Measurements from ENCODE around the gene KISS1R.
A peak's percentile ranks its signal among the peaks of the same experiment; 100 is the strongest.

Gene KISS1R

DNA sequence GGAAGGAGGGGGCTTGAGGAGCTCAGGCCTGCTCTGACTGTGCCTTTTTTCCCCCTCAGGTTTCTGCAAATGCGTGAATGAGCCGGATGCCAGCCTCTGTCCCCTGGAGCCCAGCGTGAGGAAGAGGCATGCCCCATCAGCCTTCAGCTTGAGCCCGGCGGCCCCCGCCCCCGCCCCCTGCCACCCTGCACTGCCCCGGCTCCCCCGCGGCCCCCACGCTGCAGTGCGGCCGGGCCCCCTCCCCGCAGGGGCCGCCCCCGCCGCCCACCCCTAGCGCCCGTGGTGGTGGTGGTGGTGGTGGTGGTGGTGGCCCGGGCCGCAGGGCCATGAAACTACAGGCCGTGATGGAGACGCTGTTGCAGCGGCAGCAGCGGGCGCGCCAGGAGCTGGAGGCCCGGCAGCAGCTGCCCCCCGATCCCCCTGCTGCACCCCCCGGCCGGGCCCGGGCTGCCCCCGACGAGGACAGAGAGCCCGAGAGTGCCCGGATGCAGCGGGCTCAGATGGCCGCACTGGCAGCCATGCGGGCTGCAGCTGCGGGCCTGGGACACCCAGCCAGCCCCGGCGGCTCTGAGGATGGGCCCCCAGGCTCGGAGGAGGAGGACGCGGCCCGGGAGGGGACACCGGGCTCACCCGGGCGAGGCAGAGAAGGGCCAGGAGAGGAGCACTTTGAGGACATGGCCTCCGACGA is 12.2 kb downstream of the KISS1R start:
- H3K4ac ChIP-seq (ENCODE audit: low read length) = no peak overlapping the region
- H2AK5ac ChIP-seq (ENCODE audit: low read depth, low read length) = no peak overlapping the region
- H2BK12ac ChIP-seq (ENCODE audit: low read length) = no peak overlapping the region
- H2BK15ac ChIP-seq (ENCODE audit: low read length) = no peak overlapping the region
- no peak overlapping the region for H4K91ac ChIP-seq (ENCODE audit: low read depth, low read length, poor library complexity)
- H3K27me3 ChIP-seq (ENCODE audit: control insufficient read depth in 3 of 3, insufficient read depth in 3 of 3, low read depth in 1 of 3, low read length in 3 of 3) = peaks cover 0 to 2% (median 0%) of the 10 kb centered on the region in 3 experiments
- H2BK5ac ChIP-seq (ENCODE audit: low read length) = no peak overlapping the region
- H4K8ac ChIP-seq (ENCODE audit: low read depth, low read length) = no peak overlapping the region
- no peak overlapping the region for H2AFZ ChIP-seq (ENCODE audit: low read length)
- no peak for DNase-seq (ENCODE audit: low spot score)
- H3K4me3 ChIP-seq (ENCODE audit: low read length in 2 of 2) = no peak overlapping the region
- H3K27ac ChIP-seq (replicated peaks; ENCODE audit: low read length) = peak overlapping the region; percentile 39
- H3K36me3 ChIP-seq (replicated peaks in 1 of 2; ENCODE audit: control insufficient read depth in 2 of 2, insufficient read depth in 2 of 2, low read length in 2 of 2) = peaks cover 25 to 56% of the 10 kb centered on the region in 2 donors
- no peak overlapping the region for H3K4me2 ChIP-seq (ENCODE audit: insufficient read depth, low read length, poor library complexity, severe bottlenecking)
- no peak overlapping the region for H3K9ac ChIP-seq (ENCODE audit: low read depth, low read length, poor library complexity)
- no peak overlapping the region for H3K18ac ChIP-seq (ENCODE audit: low read length)
- no peak overlapping the region for H3K14ac ChIP-seq (ENCODE audit: low read length)
- no peak overlapping the region for H2BK120ac ChIP-seq (ENCODE audit: low read depth, low read length)
- H3K4me1 ChIP-seq (ENCODE audit: control insufficient read depth in 2 of 2, insufficient read depth in 1 of 2, low read depth in 1 of 2, low read length in 2 of 2) = peaks cover 13 to 14% of the 10 kb centered on the region in 2 donors
- WGBS, 2 donors (ENCODE audit: extremely low coverage in 2 of 2, insufficient read length in 2 of 2, insufficient replicate concordance in 1 of 2) = no CpG with 5 or more reads among the region's 51 CpGs
- H3K23ac ChIP-seq (ENCODE audit: low read depth, low read length, poor library complexity) = peak overlapping the region; percentile 73
- no peaks in the 10 kb centered on the region for H3K9me3 ChIP-seq (replicated peaks in 1 of 2; ENCODE audit: control insufficient read depth in 2 of 2, insufficient read depth in 1 of 2, low read depth in 1 of 2, low read length in 2 of 2)
- peaks cover 22% of the 10 kb centered on the region for H3K79me1 ChIP-seq (ENCODE audit: low read depth, low read length)

DNA sequence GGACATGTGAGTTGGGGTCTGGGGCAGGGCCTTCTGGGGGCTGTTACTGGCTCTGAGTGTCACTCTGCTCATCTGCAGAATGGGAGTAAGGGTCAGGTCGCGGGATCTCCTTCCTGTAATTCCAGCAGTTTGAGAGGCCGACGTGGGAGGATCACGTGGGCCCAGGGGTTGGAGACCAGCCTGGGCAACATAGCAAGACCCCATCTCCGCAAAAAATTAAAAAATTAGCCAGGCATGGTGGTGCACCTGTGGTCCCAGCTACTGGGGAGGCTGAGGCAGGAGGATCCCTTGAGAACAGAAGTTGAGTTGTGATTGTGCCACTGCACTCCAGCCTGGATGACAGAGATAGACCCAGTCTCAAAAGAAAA is 12.7 kb downstream of the KISS1R start:
- no peak overlapping the region for H3K27ac ChIP-seq (replicated peaks; ENCODE audit: low read length)
- WGBS, 2 donors (ENCODE audit: extremely low coverage in 2 of 2, insufficient read length in 2 of 2, insufficient replicate concordance in 1 of 2) = no CpG with 5 or more reads among the region's 6 CpGs

DNA sequence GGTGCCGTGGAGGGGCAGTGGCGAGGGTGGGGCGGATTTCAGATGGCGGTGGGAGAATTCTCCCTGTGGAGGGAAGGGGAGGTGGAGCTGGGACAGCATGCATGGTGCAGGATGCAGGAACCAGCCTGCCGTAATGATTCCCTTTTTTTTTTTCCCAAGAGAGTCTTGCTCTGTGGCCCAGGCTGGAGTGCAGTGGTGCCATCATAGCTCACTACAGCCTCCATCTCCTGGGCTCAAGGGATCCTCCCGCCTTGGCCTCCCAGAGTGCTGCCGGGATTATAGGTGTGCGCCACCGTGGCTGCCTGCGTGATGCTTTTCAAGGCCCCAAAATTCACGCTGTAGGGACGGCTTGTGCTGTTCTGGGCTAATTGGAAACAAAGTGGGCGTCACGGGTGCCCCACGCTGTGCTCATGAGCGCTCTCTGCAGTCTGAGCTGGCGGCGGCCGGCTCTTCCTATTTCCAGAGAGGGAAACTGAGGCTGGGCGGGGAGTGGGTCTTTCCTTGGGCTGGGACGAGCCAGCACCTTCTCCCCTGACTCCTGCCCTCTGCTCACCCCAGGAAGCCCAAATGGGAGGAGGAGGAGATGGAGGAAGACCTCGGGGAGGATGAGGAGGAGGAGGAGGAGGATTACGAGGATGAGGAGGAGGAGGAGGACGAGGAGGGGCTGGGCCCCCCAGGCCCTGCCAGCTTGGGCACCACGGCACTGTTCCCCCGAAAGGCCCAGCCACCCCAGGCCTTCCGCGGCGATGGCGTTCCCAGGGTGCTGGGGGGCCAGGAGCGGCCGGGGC is 14.9 kb downstream of the KISS1R start:
- no peak overlapping the region for H2AFZ ChIP-seq (ENCODE audit: low read length)
- no peak overlapping the region for H3K18ac ChIP-seq (ENCODE audit: low read length)
- no peak overlapping the region for H3K27ac ChIP-seq (replicated peaks; ENCODE audit: low read length)
- peak overlapping the region; percentile 70 for H2AK5ac ChIP-seq (ENCODE audit: low read depth, low read length)
- H3K79me1 ChIP-seq (ENCODE audit: low read depth, low read length) = peaks cover 32% of the 10 kb centered on the region
- no peak for DNase-seq (ENCODE audit: low spot score)
- H2BK120ac ChIP-seq (ENCODE audit: low read depth, low read length) = no peak overlapping the region
- H2BK5ac ChIP-seq (ENCODE audit: low read length) = peak overlapping the region; percentile 90
- H3K14ac ChIP-seq (ENCODE audit: low read length) = no peak overlapping the region
- no CpG with 5 or more reads among the region's 32 CpGs for WGBS, 2 donors (ENCODE audit: extremely low coverage in 2 of 2, insufficient read length in 2 of 2, insufficient replicate concordance in 1 of 2)
- H3K4me1 ChIP-seq (ENCODE audit: control insufficient read depth in 2 of 2, insufficient read depth in 1 of 2, low read depth in 1 of 2, low read length in 2 of 2) = peaks cover 8 to 12% of the 10 kb centered on the region in 2 donors
- no peak overlapping the region for H3K4ac ChIP-seq (ENCODE audit: low read length)
- H2BK12ac ChIP-seq (ENCODE audit: low read length) = peak overlapping the region; percentile 41
- H3K23ac ChIP-seq (ENCODE audit: low read depth, low read length, poor library complexity) = peak overlapping the region; percentile 6
- H4K91ac ChIP-seq (ENCODE audit: low read depth, low read length, poor library complexity) = no peak overlapping the region
- H3K27me3 ChIP-seq (ENCODE audit: control insufficient read depth in 3 of 3, insufficient read depth in 3 of 3, low read depth in 1 of 3, low read length in 3 of 3) = no peaks in the 10 kb centered on the region
- no peak overlapping the region for H3K4me3 ChIP-seq (ENCODE audit: low read length in 2 of 2)
- no peaks in the 10 kb centered on the region for H3K9me3 ChIP-seq (replicated peaks in 1 of 2; ENCODE audit: control insufficient read depth in 2 of 2, insufficient read depth in 1 of 2, low read depth in 1 of 2, low read length in 2 of 2)
- H2BK15ac ChIP-seq (ENCODE audit: low read length) = no peak overlapping the region
- no peak overlapping the region for H4K8ac ChIP-seq (ENCODE audit: low read depth, low read length)
- H3K4me2 ChIP-seq (ENCODE audit: insufficient read depth, low read length, poor library complexity, severe bottlenecking) = no peak overlapping the region
- H3K36me3 ChIP-seq (replicated peaks in 1 of 2; ENCODE audit: control insufficient read depth in 2 of 2, insufficient read depth in 2 of 2, low read length in 2 of 2) = peaks cover 28 to 77% of the 10 kb centered on the region in 2 donors
- no peak overlapping the region for H3K9ac ChIP-seq (ENCODE audit: low read depth, low read length, poor library complexity)

More for the DNA sequence above, 12.7 kb downstream of the KISS1R start:
- Histone ChIP-seq H2BK15ac (ENCODE audit: low read length) (no peak overlapping the region), H3K18ac (ENCODE audit: low read length) (no peak overlapping the region), H3K9ac (ENCODE audit: low read depth, low read length, poor library complexity) (no peak overlapping the region), H4K8ac (ENCODE audit: low read depth, low read length) (no peak overlapping the region), H2BK120ac (ENCODE audit: low read depth, low read length) (no peak overlapping the region), H3K23ac (ENCODE audit: low read depth, low read length, poor library complexity) (no peak overlapping the region), H3K14ac (ENCODE audit: low read length) (no peak overlapping the region), H2AK5ac (ENCODE audit: low read depth, low read length) (no peak overlapping the region), H2AFZ (ENCODE audit: low read length) (no peak overlapping the region), H3K4me2 (ENCODE audit: insufficient read depth, low read length, poor library complexity, severe bottlenecking) (no peak overlapping the region), H2BK5ac (ENCODE audit: low read length) (no peak overlapping the region), H4K91ac (ENCODE audit: low read depth, low read length, poor library complexity) (no peak overlapping the region), H3K79me1 (ENCODE audit: low read depth, low read length) (peaks cover 25% of the 10 kb centered on the region), H3K4me3 (ENCODE audit: low read length in 2 of 2) (no peak overlapping the region), H2BK12ac (ENCODE audit: low read length) (no peak overlapping the region), H3K9me3 (replicated peaks in 1 of 2; ENCODE audit: control insufficient read depth in 2 of 2, insufficient read depth in 1 of 2, low read depth in 1 of 2, low read length in 2 of 2) (no peaks in the 10 kb centered on the region), H3K36me3 (replicated peaks in 1 of 2; ENCODE audit: control insufficient read depth in 2 of 2, insufficient read depth in 2 of 2, low read length in 2 of 2) (peaks cover 25 to 61% of the 10 kb centered on the region in 2 donors), H3K27me3 (ENCODE audit: control insufficient read depth in 3 of 3, insufficient read depth in 3 of 3, low read depth in 1 of 3, low read length in 3 of 3) (peaks cover 0 to under 1% (median 0%) of the 10 kb centered on the region in 3 experiments), H3K4ac (ENCODE audit: low read length) (no peak overlapping the region), H3K4me1 (ENCODE audit: control insufficient read depth in 2 of 2, insufficient read depth in 1 of 2, low read depth in 1 of 2, low read length in 2 of 2) (peaks cover 10 to 13% of the 10 kb centered on the region in 2 donors)
- DNase-seq (ENCODE audit: low spot score) = no peak

Data from neuronal stem cell (in vitro differentiated cells).